Lower lobe of right lung (tissue), 2 donors: ENCODE results near the gene BARD1. TPM values are rescaled to one million over a fixed set of nuclear protein-coding genes. Genes with fewer than 3 reads are reported as not detected.
"Not testable (repeated sequence)": the region's sequence is repeated elsewhere in the genome, so short reads cannot be mapped to it uniquely, and the experiment has no call there.

ENCODE experiments used
- ATAC-seq, 2 donors: fragments of 200-7000 bp; cut with Tn5 transposase; one replicate each; pipeline ENCODE4 v1.9.1; 2020 to 2022; ENCODE audit warnings: mild to moderate bottlenecking in 2 of 2, moderate library complexity in 2 of 2
- DNase-seq: peaks from one replicate; pipeline ENCODE4 v3.0.0-alpha.2; 2020
- H3K27ac ChIP-seq: fragments of 200-600 bp; one replicate; pipeline ENCODE4 v1.8.0; 2022
- H3K27me3 ChIP-seq: fragments of 200-600 bp; one replicate; pipeline ENCODE4 v1.8.0; 2022; ENCODE audit warnings: low read depth
- H3K36me3 ChIP-seq: fragments of 200-600 bp; one replicate; pipeline ENCODE4 v1.8.0; 2022; ENCODE audit warnings: mild to moderate bottlenecking
- H3K4me1 ChIP-seq: fragments of 200-600 bp; one replicate; pipeline ENCODE4 v1.8.0; 2022
- H3K4me3 ChIP-seq: fragments of 200-600 bp; one replicate; pipeline ENCODE4 v1.8.0; 2022; ENCODE audit warnings: mild to moderate bottlenecking
- H3K9me3 ChIP-seq: fragments of 200-600 bp; one replicate; pipeline ENCODE4 v1.8.0; 2022
- intact Hi-C: fragments of 100-400 bp; cut with DNase I; formaldehyde crosslinking; loops from one replicate; pipeline ENCODE4 v1.11.0; 2022
- total RNA-seq: library from RNA; stranded (reverse); fragmentation: NEBNext Ultra II Directional; extraction: Animal tissue kit (Norgen Biotek cat#: 25700); gene quantifications from one replicate; pipeline ENCODE4 v1.2.1, GENCODE V29; 2021
- TF ChIP-seq, protein P1 (sequence below): fragments of 200-600 bp; IDR thresholded peaks from one replicate; pipeline ENCODE4 v1.8.0; 2022; ENCODE audit warnings: antibody characterized with exemption, mild to moderate bottlenecking
- donor health status: DM: no; HTN: yes; CAD: no; lungs with severe emphysema.

BARD1 gene
- total RNA-seq, 1 donor from 2014 or later, result 18.5 TPM

GRCh38 chr2:214724741-214725140 lies 84.7 kb downstream of the BARD1 start:
- intact Hi-C loops, result no loop called here
- TF ChIP-seq, protein P1, sequence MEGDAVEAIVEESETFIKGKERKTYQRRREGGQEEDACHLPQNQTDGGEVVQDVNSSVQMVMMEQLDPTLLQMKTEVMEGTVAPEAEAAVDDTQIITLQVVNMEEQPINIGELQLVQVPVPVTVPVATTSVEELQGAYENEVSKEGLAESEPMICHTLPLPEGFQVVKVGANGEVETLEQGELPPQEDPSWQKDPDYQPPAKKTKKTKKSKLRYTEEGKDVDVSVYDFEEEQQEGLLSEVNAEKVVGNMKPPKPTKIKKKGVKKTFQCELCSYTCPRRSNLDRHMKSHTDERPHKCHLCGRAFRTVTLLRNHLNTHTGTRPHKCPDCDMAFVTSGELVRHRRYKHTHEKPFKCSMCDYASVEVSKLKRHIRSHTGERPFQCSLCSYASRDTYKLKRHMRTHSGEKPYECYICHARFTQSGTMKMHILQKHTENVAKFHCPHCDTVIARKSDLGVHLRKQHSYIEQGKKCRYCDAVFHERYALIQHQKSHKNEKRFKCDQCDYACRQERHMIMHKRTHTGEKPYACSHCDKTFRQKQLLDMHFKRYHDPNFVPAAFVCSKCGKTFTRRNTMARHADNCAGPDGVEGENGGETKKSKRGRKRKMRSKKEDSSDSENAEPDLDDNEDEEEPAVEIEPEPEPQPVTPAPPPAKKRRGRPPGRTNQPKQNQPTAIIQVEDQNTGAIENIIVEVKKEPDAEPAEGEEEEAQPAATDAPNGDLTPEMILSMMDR, result no peak

GRCh38 chr2:214717837-214718236 lies 91.6 kb downstream of the BARD1 start:
- H3K36me3 ChIP-seq, H3K4me1 ChIP-seq, ATAC-seq, DNase-seq, H3K9me3 ChIP-seq, H3K27me3 ChIP-seq, H3K27ac ChIP-seq, intact Hi-C loops, H3K4me3 ChIP-seq: not testable (repeated sequence)

More at GRCh38 chr2:214724741-214725140, 84.7 kb downstream of the BARD1 start:
- peaks cover 22% of the 10 kb centered on the region for H3K36me3 ChIP-seq
- no peak for DNase-seq
- H3K27me3 ChIP-seq, result no peaks in the 10 kb centered on the region
- no peak overlapping the region for H3K4me3 ChIP-seq
- no peaks in the 10 kb centered on the region for H3K4me1 ChIP-seq
- ATAC-seq, result no peak
- no peaks in the 10 kb centered on the region for H3K9me3 ChIP-seq
- H3K27ac ChIP-seq, result no peak overlapping the region

DNA sequence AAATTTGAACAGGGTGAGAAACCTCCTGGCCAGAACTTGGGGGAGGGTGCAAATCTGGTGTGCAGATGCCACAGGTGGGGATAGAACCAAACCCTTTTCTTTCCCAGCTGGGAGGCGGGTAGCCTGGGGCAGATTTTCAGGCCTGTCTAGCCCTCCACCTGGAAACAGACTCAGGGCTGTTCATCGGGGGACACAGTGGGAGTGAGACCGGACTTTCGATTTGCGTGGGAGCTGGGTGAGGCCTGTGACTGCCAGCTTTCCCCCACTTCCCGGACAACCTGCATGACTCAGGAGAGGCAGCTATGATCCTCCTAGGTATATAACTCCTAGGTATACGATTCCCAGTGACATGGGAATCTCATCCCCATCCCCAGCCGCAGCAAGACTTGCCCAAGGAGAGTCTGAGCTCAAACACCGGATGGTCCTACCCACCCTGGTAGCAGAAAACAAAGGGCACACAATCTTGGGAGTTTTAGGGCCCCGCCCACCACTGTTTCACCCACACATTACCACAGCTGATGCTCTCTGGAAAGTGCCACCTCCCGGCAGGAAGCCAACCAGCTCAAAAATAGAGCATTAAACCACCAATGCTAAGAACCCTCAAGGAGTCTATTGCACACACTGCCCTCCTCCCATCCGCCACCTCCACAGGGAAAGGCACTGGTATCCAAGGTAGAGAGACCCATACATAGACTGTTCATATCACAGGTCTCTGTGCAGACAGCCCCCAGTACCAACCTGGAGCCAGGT lies 92.5 kb downstream of the BARD1 start:
- Histone ChIP-seq H3K4me1 (no peaks in the 10 kb centered on the region), H3K36me3 (no peaks in the 10 kb centered on the region), H3K27ac (no peak overlapping the region), H3K4me3 (no peak overlapping the region), H3K27me3 (no peaks in the 10 kb centered on the region), H3K9me3 (no peaks in the 10 kb centered on the region)
- ATAC-seq (no peak), DNase-seq (no peak)
- TF ChIP-seq, protein P1, result no peak
- intact Hi-C loops, result no loop called here

DNA sequence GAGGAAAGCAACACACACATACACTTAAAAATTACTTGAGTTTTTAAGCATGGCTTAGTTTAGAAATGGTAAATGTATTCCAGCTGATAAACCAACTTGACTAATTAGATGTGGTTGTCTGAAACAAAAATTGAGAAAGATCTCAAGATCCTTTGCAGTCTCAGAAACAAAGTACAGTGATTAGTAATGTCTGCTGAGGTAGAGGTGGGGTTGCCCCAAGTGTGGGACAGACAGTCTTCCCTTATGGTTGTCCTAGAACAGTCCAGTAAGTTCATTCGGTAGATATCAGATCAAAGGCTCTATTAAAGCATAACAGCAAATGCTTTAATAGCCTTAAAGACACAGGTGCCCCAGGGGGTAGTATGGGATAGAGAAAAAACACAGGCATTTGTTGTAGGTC lies 94.5 kb downstream of the BARD1 start:
- intact Hi-C loops, result no loop called here
- Histone ChIP-seq H3K9me3 (no peaks in the 10 kb centered on the region), H3K27me3 (no peaks in the 10 kb centered on the region), H3K4me1 (no peaks in the 10 kb centered on the region), H3K4me3 (no peak overlapping the region), H3K36me3 (no peaks in the 10 kb centered on the region), H3K27ac (no peak overlapping the region)
- no peak for ATAC-seq
- TF ChIP-seq, protein P1, result no peak
- DNase-seq, result no peak

- H3K9me3 ChIP-seq, result no peaks in the 10 kb centered on the region
- no peaks in the 10 kb centered on the region for H3K36me3 ChIP-seq
- TF ChIP-seq, protein P1, result no peak
- H3K27ac ChIP-seq, result no peak overlapping the region
- H3K4me1 ChIP-seq, result no peaks in the 10 kb centered on the region
- ATAC-seq (no peak), DNase-seq (no peak)
- H3K4me3 ChIP-seq, result no peak overlapping the region
- no peaks in the 10 kb centered on the region for H3K27me3 ChIP-seq
- intact Hi-C loops, result no loop called here
These were observed 96.2 kb downstream of the BARD1 start for GRCh38 chr2:214713080-214713830.

DNA sequence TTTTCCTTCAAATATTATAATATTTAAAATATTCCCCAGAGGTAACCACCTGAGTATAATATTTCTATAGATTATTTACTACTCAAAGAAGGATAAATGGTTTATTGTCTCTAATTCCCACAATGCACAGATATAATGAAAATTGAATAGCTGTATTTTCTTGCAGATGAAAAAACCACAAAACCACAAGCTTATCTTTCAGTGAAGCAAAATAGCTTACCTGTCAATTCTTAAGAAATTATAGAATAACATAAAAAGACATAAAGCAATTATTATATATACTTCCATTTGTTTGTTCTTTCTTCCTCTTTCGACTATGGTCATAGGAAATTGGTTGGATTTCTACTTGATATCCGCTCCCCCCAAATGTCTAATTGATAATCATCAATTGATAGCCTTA lies 98.8 kb downstream of the BARD1 start:
- no peaks in the 10 kb centered on the region for H3K9me3 ChIP-seq
- DNase-seq (no peak), ATAC-seq (no peak)
- intact Hi-C loops, result no loop called here
- H3K27ac ChIP-seq, result no peak overlapping the region
- no peak overlapping the region for H3K4me3 ChIP-seq
- no peaks in the 10 kb centered on the region for H3K27me3 ChIP-seq
- no peaks in the 10 kb centered on the region for H3K36me3 ChIP-seq
- TF ChIP-seq, protein P1, result no peak
- H3K4me1 ChIP-seq, result no peaks in the 10 kb centered on the region
